ENCODE measurements around the gene ORC4.
"Not testable (repeated sequence)": the region's sequence is repeated elsewhere in the genome, so short reads cannot be mapped to it uniquely, and the experiment has no call there.

Gene ORC4

GRCh38 chr2:148000095-148000494 is 20.4 kb downstream of the ORC4 start:
- no peak for DNase-seq (ENCODE audit: extremely low read depth, low read depth)
- no peak for TF ChIP-seq CTCF (IDR thresholded peaks at IDR 0.05; ENCODE audit: low read depth, low read length, missing control alignments)
- H3K4me3 ChIP-seq (replicated peaks; ENCODE audit: low read depth, low read length): no peak overlapping the region

- DNase-seq (ENCODE audit: extremely low read depth, low read depth): no peak
- no peak for TF ChIP-seq CTCF (IDR thresholded peaks at IDR 0.05; ENCODE audit: low read depth, low read length, missing control alignments)
- no peak overlapping the region for H3K4me3 ChIP-seq (replicated peaks; ENCODE audit: low read depth, low read length)
Observed at GRCh38 chr2:147999126-147999525, 21.4 kb downstream of the ORC4 start.

- no peak overlapping the region for H3K4me3 ChIP-seq (replicated peaks; ENCODE audit: low read depth, low read length)
- no peak for TF ChIP-seq CTCF (IDR thresholded peaks at IDR 0.05; ENCODE audit: low read depth, low read length, missing control alignments)
- no peak for DNase-seq (ENCODE audit: extremely low read depth, low read depth)
Observed at GRCh38 chr2:147998203-147998602, 22.3 kb downstream of the ORC4 start.

- no peak for TF ChIP-seq CTCF (IDR thresholded peaks at IDR 0.05; ENCODE audit: low read depth, low read length, missing control alignments)
Observed at GRCh38 chr2:147996828-147997227, 23.7 kb downstream of the ORC4 start.

GRCh38 chr2:147994965-147995364 is 25.6 kb downstream of the ORC4 start:
- H3K4me3 ChIP-seq (replicated peaks; ENCODE audit: low read depth, low read length): not testable (repeated sequence)

More at GRCh38 chr2:147996828-147997227, 23.7 kb downstream of the ORC4 start:
- DNase-seq (ENCODE audit: extremely low read depth, low read depth): no peak
- no peak overlapping the region for H3K4me3 ChIP-seq (replicated peaks; ENCODE audit: low read depth, low read length)

GRCh38 chr2:147989809-147990403 is 30.6 kb downstream of the ORC4 start:
- no peak overlapping the region for H3K4me3 ChIP-seq (replicated peaks; ENCODE audit: low read depth, low read length)
- TF ChIP-seq CTCF (IDR thresholded peaks at IDR 0.05; ENCODE audit: low read depth, low read length, missing control alignments): peak; percentile 50
- DNase-seq (ENCODE audit: extremely low read depth, low read depth): peak; percentile 25

More at GRCh38 chr2:147994965-147995364, 25.6 kb downstream of the ORC4 start:
- DNase-seq (ENCODE audit: extremely low read depth, low read depth): not testable (repeated sequence)

- TF ChIP-seq CTCF (IDR thresholded peaks at IDR 0.05; ENCODE audit: low read depth, low read length, missing control alignments): no peak
- no peak for DNase-seq (ENCODE audit: extremely low read depth, low read depth)
- no peak overlapping the region for H3K4me3 ChIP-seq (replicated peaks; ENCODE audit: low read depth, low read length)
Observed at GRCh38 chr2:147989102-147989501, 31.4 kb downstream of the ORC4 start.

Measured in HFF-Myc (cell line).